Measurements from ENCODE around the gene UTP18. TPM values are rescaled to one million over a fixed set of nuclear protein-coding genes. Genes with fewer than 3 reads are reported as not detected.
"Not testable (repeated sequence)": the region's sequence is repeated elsewhere in the genome, so short reads cannot be mapped to it uniquely, and the experiment has no call there.

The UTP18 gene
- total and polyA plus RNA-seq, 5 experiments from 2014 or later, result 42.5 to 70.8 (median 49.3) TPM

- H3K27me3 Mint-ChIP-seq, result no peaks in the 10 kb centered on the region
- H3K27ac Mint-ChIP-seq, result peak overlapping the region in 5 of 10 donors; percentile 4 to 52 (median 47)
- H3K9me3 Mint-ChIP-seq, result peaks cover 0 to 1% (median 0%) of the 10 kb centered on the region in 9 donors
- POLR2A ChIA-PET, result no interaction called here
- H3K4me3 Mint-ChIP-seq, result no peak overlapping the region
- H3K4me1 Mint-ChIP-seq, result peaks cover 4 to 12% (median 7%) of the 10 kb centered on the region in 4 donors
- peaks cover 0 to 35% (median 10%) of the 10 kb centered on the region in 3 donors for H3K36me3 Mint-ChIP-seq
- ATAC-seq (no peak), DNase-seq (no peak)
These were observed 39.5 kb downstream of the UTP18 start for GRCh38 chr17:51299859-51300258.

GRCh38 chr17:51305182-51305581 lies 44.8 kb downstream of the UTP18 start:
- ATAC-seq (no peak), DNase-seq (no peak)
- Mint-ChIP-seq H3K36me3 (peaks cover 2 to 26% (median 11%) of the 10 kb centered on the region in 3 donors), H3K27me3 (peaks cover 0 to 28% (median 15%) of the 10 kb centered on the region in 5 donors), H3K4me3 (no peak overlapping the region), H3K4me1 (no peaks in the 10 kb centered on the region), H3K9me3 (peaks cover under 1 to 41% (median 25%) of the 10 kb centered on the region in 9 donors), H3K27ac (no peak overlapping the region)
- POLR2A ChIA-PET, result no interaction called here

DNA sequence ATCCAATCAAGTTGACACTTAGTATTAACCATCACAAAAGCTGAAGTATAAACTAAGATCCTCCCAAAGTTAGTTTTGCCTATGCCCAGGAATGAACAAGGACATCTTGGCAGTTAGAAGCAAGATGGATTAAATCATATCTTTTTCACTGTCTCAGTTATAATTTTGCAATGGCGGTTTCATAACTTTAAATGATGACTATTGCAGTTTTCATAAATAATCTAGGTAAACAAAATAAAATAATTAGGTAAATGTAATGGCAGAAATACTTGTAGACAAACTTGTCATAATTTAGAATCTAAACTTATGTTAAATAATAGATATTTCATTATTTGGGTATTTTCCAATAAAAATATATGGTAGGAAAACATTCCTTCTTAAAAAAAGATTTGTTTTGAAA lies 51.7 kb downstream of the UTP18 start:
- H3K4me1 Mint-ChIP-seq, ATAC-seq, DNase-seq, POLR2A ChIA-PET, H3K4me3 Mint-ChIP-seq, H3K27ac Mint-ChIP-seq: not testable (repeated sequence)
- Mint-ChIP-seq H3K36me3 (peaks cover 0 to 28% (median 10%) of the 10 kb centered on the region in 3 donors), H3K9me3 (peaks cover 7 to 43% (median 24%) of the 10 kb centered on the region in 9 donors), H3K27me3 (peaks cover 0 to 19% (median 8%) of the 10 kb centered on the region in 5 donors)

- peaks cover 0 to 26% (median 20%) of the 10 kb centered on the region in 3 donors for H3K36me3 Mint-ChIP-seq
- H3K27me3 Mint-ChIP-seq, result peaks cover 3 to 12% (median 5%) of the 10 kb centered on the region in 5 donors
- ATAC-seq (no peak), DNase-seq (no peak)
- H3K4me1 Mint-ChIP-seq, result no peaks in the 10 kb centered on the region
- peaks cover 10 to 49% (median 22%) of the 10 kb centered on the region in 9 donors for H3K9me3 Mint-ChIP-seq
- POLR2A ChIA-PET, result no interaction called here
- peak overlapping the region in 1 of 10 donors; percentile 16 for H3K27ac Mint-ChIP-seq
- H3K4me3 Mint-ChIP-seq, result no peak overlapping the region
These were observed 58.8 kb downstream of the UTP18 start for GRCh38 chr17:51319186-51319585.

- Mint-ChIP-seq H3K27ac (no peak overlapping the region), H3K4me1 (no peaks in the 10 kb centered on the region), H3K4me3 (no peak overlapping the region), H3K9me3 (peaks cover 4 to 35% (median 14%) of the 10 kb centered on the region in 9 donors), H3K27me3 (peaks cover 6 to 28% (median 13%) of the 10 kb centered on the region in 5 donors), H3K36me3 (peaks cover 0 to 16% (median 11%) of the 10 kb centered on the region in 3 donors)
- DNase-seq (no peak), ATAC-seq (peak in 1 of 2 donors; percentile 43)
- POLR2A ChIA-PET, result no interaction called here
These were observed 62.2 kb downstream of the UTP18 start for GRCh38 chr17:51322390-51323029.

DNA sequence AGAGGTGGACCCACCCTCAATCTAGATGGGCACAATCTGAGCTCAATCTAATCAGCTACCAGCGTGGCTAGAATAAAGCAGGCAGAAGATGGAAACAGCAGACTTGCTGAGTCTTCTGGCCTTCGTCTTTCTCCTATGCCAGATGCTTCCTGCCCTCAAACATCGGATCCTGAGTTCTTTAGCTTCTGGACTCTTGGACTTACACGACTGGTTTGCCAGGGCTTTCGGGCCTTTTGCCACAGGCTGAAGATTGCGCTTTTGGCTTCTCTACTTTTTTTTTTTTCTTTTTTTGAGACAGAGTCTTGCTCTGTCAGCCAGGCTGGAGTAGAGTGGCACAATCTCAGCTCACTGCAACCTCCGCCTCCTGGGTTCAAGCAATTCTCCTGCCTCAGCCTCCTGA lies 65.1 kb downstream of the UTP18 start:
- Mint-ChIP-seq H3K36me3 (peaks cover 0 to 7% (median 0%) of the 10 kb centered on the region in 3 donors), H3K27ac (no peak overlapping the region), H3K9me3 (peaks cover 0 to 21% (median 5%) of the 10 kb centered on the region in 9 donors), H3K27me3 (peaks cover 3 to 50% (median 16%) of the 10 kb centered on the region in 5 donors), H3K4me3 (no peak overlapping the region), H3K4me1 (no peaks in the 10 kb centered on the region)
- POLR2A ChIA-PET, result no interaction called here
- DNase-seq (no peak), ATAC-seq (no peak)

DNA sequence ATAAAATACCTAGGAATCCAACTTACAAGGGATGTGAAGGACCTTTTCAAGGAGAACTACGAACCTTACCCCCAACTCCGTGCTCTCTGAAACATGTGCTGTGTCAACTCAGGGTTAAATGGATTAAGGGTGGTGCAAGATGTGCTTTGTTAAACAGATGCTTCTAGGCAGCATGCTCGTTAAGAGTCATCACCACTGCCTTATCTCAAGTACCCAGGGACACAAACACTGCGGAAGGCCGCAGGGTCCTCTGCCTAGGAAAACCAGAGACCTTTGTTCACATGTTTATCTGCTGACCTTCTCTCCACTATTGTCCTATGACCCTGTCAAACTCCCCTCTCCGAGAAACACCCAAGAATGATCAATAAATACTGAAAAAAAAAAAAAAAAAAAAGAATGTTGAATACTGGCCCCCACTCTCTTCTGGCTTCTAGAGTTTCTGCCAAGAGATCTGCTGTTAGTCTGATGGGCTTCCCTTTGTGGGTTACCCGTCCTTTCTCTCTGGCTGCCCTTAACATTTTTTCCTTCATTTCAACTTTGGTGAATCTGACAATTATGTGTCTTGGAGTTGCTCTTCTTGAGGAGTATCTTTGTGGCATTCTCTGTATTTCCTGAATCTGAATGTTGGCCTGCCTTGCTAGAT lies 70.6 kb downstream of the UTP18 start:
- H3K4me1 Mint-ChIP-seq, H3K27ac Mint-ChIP-seq, H3K4me3 Mint-ChIP-seq, POLR2A ChIA-PET, ATAC-seq, H3K36me3 Mint-ChIP-seq, DNase-seq: not testable (repeated sequence)
- peaks cover 0 to 18% (median 5%) of the 10 kb centered on the region in 9 donors for H3K9me3 Mint-ChIP-seq
- H3K27me3 Mint-ChIP-seq, result peaks cover 8 to 48% (median 15%) of the 10 kb centered on the region in 5 donors

DNA sequence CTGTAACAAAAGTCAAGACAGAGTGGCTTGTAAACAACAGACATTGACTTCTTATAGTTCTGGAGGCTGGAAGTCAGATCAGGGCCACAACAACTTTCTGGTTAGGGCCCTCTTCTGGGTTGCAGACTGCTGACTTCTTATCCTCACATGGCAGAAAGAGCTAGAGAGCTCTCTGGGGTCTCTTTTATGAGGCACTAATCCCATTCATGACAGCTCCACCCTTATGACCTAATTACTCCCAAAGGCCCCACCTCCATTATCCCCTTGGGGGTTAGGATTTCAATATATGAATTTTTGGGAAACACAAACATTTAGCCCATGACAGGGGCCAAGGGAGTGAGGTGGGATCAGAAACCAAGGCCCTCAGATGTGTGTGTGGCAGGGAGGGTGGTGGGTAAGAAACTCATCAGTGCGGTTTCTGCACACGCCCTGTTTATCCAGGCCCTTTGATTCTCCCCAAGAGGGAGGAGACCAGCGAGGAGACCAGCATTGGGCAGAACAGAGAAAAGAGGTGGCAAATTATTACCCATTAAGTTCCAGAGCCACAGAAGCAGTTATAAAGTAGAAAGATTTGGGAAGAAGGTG lies 74.8 kb downstream of the UTP18 start:
- peaks cover 4 to 16% (median 9%) of the 10 kb centered on the region in 5 donors for H3K27me3 Mint-ChIP-seq
- no peaks in the 10 kb centered on the region for H3K36me3 Mint-ChIP-seq
- no peak for ATAC-seq
- H3K4me3 Mint-ChIP-seq, result no peak overlapping the region
- peaks cover 0 to 2% (median 0%) of the 10 kb centered on the region in 9 donors for H3K9me3 Mint-ChIP-seq
- DNase-seq, result no peak
- POLR2A ChIA-PET, result no interaction called here
- no peaks in the 10 kb centered on the region for H3K4me1 Mint-ChIP-seq
- no peak overlapping the region for H3K27ac Mint-ChIP-seq

GRCh38 chr17:51335883-51336822 lies 75.8 kb downstream of the UTP18 start:
- H3K27me3 Mint-ChIP-seq, result peaks cover 4 to 16% (median 9%) of the 10 kb centered on the region in 5 donors
- H3K4me3 Mint-ChIP-seq, result no peak overlapping the region
- no peak for ATAC-seq
- DNase-seq, result no peak
- H3K9me3 Mint-ChIP-seq, result no peaks in the 10 kb centered on the region
- POLR2A ChIA-PET, result no interaction called here
- H3K36me3 Mint-ChIP-seq, result no peaks in the 10 kb centered on the region
- no peaks in the 10 kb centered on the region for H3K4me1 Mint-ChIP-seq
- H3K27ac Mint-ChIP-seq, result no peak overlapping the region

DNA sequence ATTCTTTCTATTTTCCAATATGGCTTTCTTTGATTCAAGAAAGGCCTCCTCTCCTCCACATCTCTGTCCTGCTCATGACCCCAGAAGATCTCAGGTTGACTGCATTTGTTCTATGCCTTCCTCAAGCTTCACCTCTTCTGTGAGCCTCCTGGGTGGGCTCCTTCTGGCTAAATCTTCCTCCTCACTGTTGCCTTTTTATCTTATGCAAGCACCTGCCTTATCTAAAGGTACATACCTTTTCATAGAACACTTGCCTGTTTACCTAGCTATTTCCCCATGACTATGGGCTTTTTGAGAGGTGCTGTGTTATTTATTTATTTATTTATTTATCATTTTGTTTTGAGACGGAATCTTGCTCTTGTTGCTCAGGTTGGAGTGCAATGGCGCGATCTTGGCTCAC lies 81.1 kb downstream of the UTP18 start:
- Mint-ChIP-seq H3K4me3 (no peak overlapping the region), H3K4me1 (no peaks in the 10 kb centered on the region), H3K27me3 (peaks cover 6 to 19% (median 8%) of the 10 kb centered on the region in 5 donors), H3K9me3 (no peaks in the 10 kb centered on the region), H3K27ac (no peak overlapping the region), H3K36me3 (no peaks in the 10 kb centered on the region)
- ATAC-seq (no peak), DNase-seq (no peak)
- POLR2A ChIA-PET, result no interaction called here

DNA sequence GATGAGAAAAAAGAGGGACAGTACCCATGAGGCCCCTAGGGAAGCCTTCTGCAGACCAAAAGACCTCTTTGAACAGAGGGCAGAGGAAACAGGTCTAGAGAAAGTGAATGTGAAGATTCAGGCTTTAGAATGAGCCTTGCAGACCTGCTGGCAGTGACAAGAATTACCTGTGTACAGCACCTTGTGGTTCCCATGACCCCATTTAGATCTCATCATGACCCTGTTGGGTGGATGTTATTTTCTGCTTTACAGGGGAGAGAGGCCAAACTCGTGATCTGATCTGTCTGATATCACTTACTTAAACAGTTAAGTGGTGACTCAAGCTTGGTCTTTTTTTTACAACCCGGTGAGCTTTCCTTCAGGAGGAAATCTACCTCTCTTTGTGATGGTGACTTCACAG lies 81.9 kb downstream of the UTP18 start:
- Mint-ChIP-seq H3K36me3 (no peaks in the 10 kb centered on the region), H3K27me3 (peaks cover 6 to 20% (median 8%) of the 10 kb centered on the region in 5 donors), H3K27ac (no peak overlapping the region), H3K4me3 (no peak overlapping the region), H3K9me3 (no peaks in the 10 kb centered on the region), H3K4me1 (no peaks in the 10 kb centered on the region)
- DNase-seq, result no peak
- POLR2A ChIA-PET, result no interaction called here
- no peak for ATAC-seq

DNA sequence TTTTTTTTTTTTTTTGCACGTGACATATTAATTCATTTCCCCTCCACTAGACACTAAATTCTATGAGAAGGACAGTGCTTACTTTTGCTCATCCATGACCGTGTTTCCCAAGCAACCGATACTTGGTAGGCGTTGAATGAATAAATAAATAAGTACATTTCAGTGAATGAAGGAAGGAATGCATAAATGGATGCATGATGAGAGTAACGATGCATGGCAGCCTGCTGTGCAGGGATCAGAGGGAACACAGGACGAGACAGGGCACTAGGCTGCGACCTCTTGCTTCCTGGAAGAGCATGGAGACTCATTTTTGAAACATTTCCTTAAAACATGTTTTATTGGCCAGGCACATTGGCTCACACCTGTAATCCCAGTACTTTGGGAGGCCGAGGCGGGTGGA lies 84.2 kb downstream of the UTP18 start:
- no peak overlapping the region for H3K4me3 Mint-ChIP-seq
- no peaks in the 10 kb centered on the region for H3K36me3 Mint-ChIP-seq
- ATAC-seq, result no peak
- peak overlapping the region in 1 of 10 donors; percentile 50 for H3K27ac Mint-ChIP-seq
- POLR2A ChIA-PET, result no interaction called here
- no peaks in the 10 kb centered on the region for H3K4me1 Mint-ChIP-seq
- H3K9me3 Mint-ChIP-seq, result no peaks in the 10 kb centered on the region
- no peak for DNase-seq
- H3K27me3 Mint-ChIP-seq, result peaks cover 3 to 20% (median 7%) of the 10 kb centered on the region in 5 donors

Measured in naive thymus-derived CD8-positive, alpha-beta T cell (primary cell).